HEK293 (cell line): ENCODE results near the gene ROPN1L.

Source experiments
- CTCF ChIP-seq: fragments of 450-650 bp; formaldehyde crosslinking; IDR thresholded peaks from 2 replicates; pipeline ENCODE4 v1.5.1; 2016; ENCODE audit warnings: missing biosample characterization, missing genetic modification characterization
- GLIS2 ChIP-seq: fragments of 450-650 bp; formaldehyde crosslinking; IDR thresholded peaks from 2 replicates; pipeline ENCODE4 v1.5.1; 2016; ENCODE audit warnings: missing biosample characterization, missing genetic modification characterization
- TCF7L2 ChIP-seq: IDR thresholded peaks from 2 replicates; pipeline ENCODE4 v1.6.1; 2011; ENCODE audit warnings: low read depth, mild to moderate bottlenecking, inconsistent platforms, low read length, moderate library complexity, borderline replicate concordance
- ZNF18 ChIP-seq: fragments of 450-650 bp; formaldehyde crosslinking; IDR thresholded peaks from 2 replicates; pipeline ENCODE4 v1.5.1; 2016; ENCODE audit warnings: missing biosample characterization, missing genetic modification characterization
- ZNF423 ChIP-seq: fragments of 450-650 bp; formaldehyde crosslinking; IDR thresholded peaks from 2 replicates; pipeline ENCODE4 v1.5.1; 2016; ENCODE audit warnings: missing biosample characterization, missing genetic modification characterization
- ZNF510 ChIP-seq: fragments of 450-650 bp; formaldehyde crosslinking; IDR thresholded peaks from 2 replicates; pipeline ENCODE4 v1.5.1; 2018; ENCODE audit warnings: mild to moderate bottlenecking, missing genetic modification characterization, missing biosample characterization; ENCODE audit not compliant: insufficient replicate concordance
- ZNF513 ChIP-seq: fragments of 450-650 bp; IDR thresholded peaks from 2 replicates; pipeline ENCODE4 v1.5.1; 2018; ENCODE audit warnings: missing biosample characterization, missing genetic modification characterization
- ZNF629 ChIP-seq: fragments of 450-650 bp; formaldehyde crosslinking; IDR thresholded peaks from 2 replicates; pipeline ENCODE4 v1.5.1; 2017; ENCODE audit warnings: missing biosample characterization, missing genetic modification characterization

GRCh38 chr5:10461041-10461440 lies 19.4 kb downstream of the ROPN1L start:
- TF ChIP-seq CTCF (tag by site-specific recombination) (no peak), ZNF513 (tag by site-specific recombination) (no peak), TCF7L2 (no peak), ZNF629 (no peak), GLIS2 (tag by site-specific recombination) (no peak), ZNF18 (tag by site-specific recombination) (no peak), ZNF423 (no peak), ZNF510 (tag by site-specific recombination) (no peak)
